Activated naive CD8-positive, alpha-beta T cell (primary cell): ENCODE results near the gene FAM237A.

Experiments
- H3K27ac Mint-ChIP-seq: one replicate; pipeline ENCODE4 v1.8.0; 2021; ENCODE audit warnings: mixed read lengths
- H3K27me3 Mint-ChIP-seq: one replicate; pipeline ENCODE4 v1.8.0; 2021; ENCODE audit warnings: mixed read lengths
- H3K36me3 Mint-ChIP-seq: one replicate; pipeline ENCODE4 v1.8.0; 2021; ENCODE audit warnings: mixed read lengths
- H3K4me1 Mint-ChIP-seq: one replicate; pipeline ENCODE4 v1.8.0; 2021; ENCODE audit warnings: low read depth, mixed read lengths
- H3K4me3 Mint-ChIP-seq: one replicate; pipeline ENCODE4 v1.8.0; 2021; ENCODE audit warnings: mild to moderate bottlenecking, mixed read lengths
- H3K9me3 Mint-ChIP-seq: one replicate; pipeline ENCODE4 v1.8.0; 2021; ENCODE audit warnings: low read depth, mixed read lengths

The FAM237A gene

GRCh38 chr2:206641226-206641625 lies 1.1 kb upstream of the FAM237A start:
- H3K36me3 Mint-ChIP-seq, result no peaks in the 10 kb centered on the region
- no peaks in the 10 kb centered on the region for H3K4me1 Mint-ChIP-seq
- peaks cover 17% of the 10 kb centered on the region for H3K27me3 Mint-ChIP-seq
- no peak overlapping the region for H3K27ac Mint-ChIP-seq
- H3K4me3 Mint-ChIP-seq, result no peak overlapping the region
- H3K9me3 Mint-ChIP-seq, result no peaks in the 10 kb centered on the region

GRCh38 chr2:206647985-206648384 lies 5.7 kb downstream of the FAM237A start:
- no peaks in the 10 kb centered on the region for H3K9me3 Mint-ChIP-seq
- H3K36me3 Mint-ChIP-seq, result no peaks in the 10 kb centered on the region
- peaks cover 17% of the 10 kb centered on the region for H3K27me3 Mint-ChIP-seq
- no peak overlapping the region for H3K27ac Mint-ChIP-seq
- H3K4me1 Mint-ChIP-seq, result no peaks in the 10 kb centered on the region
- no peak overlapping the region for H3K4me3 Mint-ChIP-seq

GRCh38 chr2:206657087-206657486 lies 14.8 kb downstream of the FAM237A start:
- H3K4me3 Mint-ChIP-seq, result no peak overlapping the region
- H3K4me1 Mint-ChIP-seq, result no peaks in the 10 kb centered on the region
- peaks cover 7% of the 10 kb centered on the region for H3K36me3 Mint-ChIP-seq
- H3K9me3 Mint-ChIP-seq, result peaks cover 13% of the 10 kb centered on the region
- no peak overlapping the region for H3K27ac Mint-ChIP-seq
- peaks cover 12% of the 10 kb centered on the region for H3K27me3 Mint-ChIP-seq

GRCh38 chr2:206665251-206665650 lies 23.0 kb downstream of the FAM237A start:
- no peaks in the 10 kb centered on the region for H3K9me3 Mint-ChIP-seq
- H3K4me3 Mint-ChIP-seq, result no peak overlapping the region
- H3K36me3 Mint-ChIP-seq, result no peaks in the 10 kb centered on the region
- peaks cover 11% of the 10 kb centered on the region for H3K27me3 Mint-ChIP-seq
- H3K27ac Mint-ChIP-seq, result no peak overlapping the region
- H3K4me1 Mint-ChIP-seq, result no peaks in the 10 kb centered on the region

GRCh38 chr2:206670531-206671319 lies 28.4 kb downstream of the FAM237A start:
- H3K4me1 Mint-ChIP-seq, result no peaks in the 10 kb centered on the region
- H3K4me3 Mint-ChIP-seq, result no peak overlapping the region

GRCh38 chr2:206683546-206683945 lies 41.3 kb downstream of the FAM237A start:
- peaks cover 10% of the 10 kb centered on the region for H3K27me3 Mint-ChIP-seq
- no peaks in the 10 kb centered on the region for H3K9me3 Mint-ChIP-seq
- no peak overlapping the region for H3K4me3 Mint-ChIP-seq
- H3K4me1 Mint-ChIP-seq, result peaks cover 2% of the 10 kb centered on the region
- H3K36me3 Mint-ChIP-seq, result no peaks in the 10 kb centered on the region
- no peak overlapping the region for H3K27ac Mint-ChIP-seq

More at GRCh38 chr2:206670531-206671319, 28.4 kb downstream of the FAM237A start:
- Mint-ChIP-seq H3K36me3 (no peaks in the 10 kb centered on the region), H3K9me3 (no peaks in the 10 kb centered on the region), H3K27ac (no peak overlapping the region), H3K27me3 (peaks cover 13% of the 10 kb centered on the region)

- Mint-ChIP-seq H3K27me3 (peaks cover 6% of the 10 kb centered on the region), H3K27ac (no peak overlapping the region), H3K4me3 (no peak overlapping the region), H3K36me3 (no peaks in the 10 kb centered on the region), H3K4me1 (peaks cover 4% of the 10 kb centered on the region), H3K9me3 (no peaks in the 10 kb centered on the region)
Measured at GRCh38 chr2:206688453-206688852, 46.2 kb downstream of the FAM237A start.

GRCh38 chr2:206688990-206689389 lies 46.7 kb downstream of the FAM237A start:
- H3K4me3 Mint-ChIP-seq, result no peak overlapping the region
- no peak overlapping the region for H3K27ac Mint-ChIP-seq
- peaks cover 4% of the 10 kb centered on the region for H3K4me1 Mint-ChIP-seq
- H3K27me3 Mint-ChIP-seq, result peaks cover 6% of the 10 kb centered on the region
- no peaks in the 10 kb centered on the region for H3K36me3 Mint-ChIP-seq
- no peaks in the 10 kb centered on the region for H3K9me3 Mint-ChIP-seq

- H3K27me3 Mint-ChIP-seq, result no peaks in the 10 kb centered on the region
- no peaks in the 10 kb centered on the region for H3K36me3 Mint-ChIP-seq
- H3K27ac Mint-ChIP-seq, result no peak overlapping the region
- H3K9me3 Mint-ChIP-seq, result no peaks in the 10 kb centered on the region
- no peak overlapping the region for H3K4me3 Mint-ChIP-seq
- H3K4me1 Mint-ChIP-seq, result peaks cover 4% of the 10 kb centered on the region
Measured at GRCh38 chr2:206692971-206693370, 50.7 kb downstream of the FAM237A start.

GRCh38 chr2:206693399-206694137 lies 51.3 kb downstream of the FAM237A start:
- no peaks in the 10 kb centered on the region for H3K9me3 Mint-ChIP-seq
- H3K4me1 Mint-ChIP-seq, result peaks cover 3% of the 10 kb centered on the region
- H3K27ac Mint-ChIP-seq, result no peak overlapping the region
- H3K4me3 Mint-ChIP-seq, result no peak overlapping the region
- no peaks in the 10 kb centered on the region for H3K27me3 Mint-ChIP-seq
- H3K36me3 Mint-ChIP-seq, result no peaks in the 10 kb centered on the region

- H3K4me1 Mint-ChIP-seq, result peaks cover 4% of the 10 kb centered on the region
- H3K27me3 Mint-ChIP-seq, result peaks cover 8% of the 10 kb centered on the region
- no peak overlapping the region for H3K4me3 Mint-ChIP-seq
- H3K27ac Mint-ChIP-seq, result no peak overlapping the region
- H3K36me3 Mint-ChIP-seq, result no peaks in the 10 kb centered on the region
- H3K9me3 Mint-ChIP-seq, result no peaks in the 10 kb centered on the region
Measured at GRCh38 chr2:206696910-206697309, 54.6 kb downstream of the FAM237A start.

- peaks cover 11% of the 10 kb centered on the region for H3K27me3 Mint-ChIP-seq
- H3K4me3 Mint-ChIP-seq, result no peak overlapping the region
- H3K4me1 Mint-ChIP-seq, result peaks cover 4% of the 10 kb centered on the region
- no peaks in the 10 kb centered on the region for H3K9me3 Mint-ChIP-seq
- no peaks in the 10 kb centered on the region for H3K36me3 Mint-ChIP-seq
- no peak overlapping the region for H3K27ac Mint-ChIP-seq
Measured at GRCh38 chr2:206698811-206699210, 56.5 kb downstream of the FAM237A start.
